Astrocyte of the spinal cord (primary cell): ENCODE data around the gene HLCS.
A peak's percentile ranks its signal among the peaks of the same experiment; 100 is the strongest.

Source experiments
- DNase-seq: peaks from one replicate; pipeline ENCODE4 v3.0.0; 2011; ENCODE audit warnings: low read depth, low spot score
- H3K4me3 ChIP-seq: 2 replicates; pipeline ENCODE4 v1.5.1; 2011; ENCODE audit warnings: low read depth, mild to moderate bottlenecking, low read length, moderate library complexity
- CTCF ChIP-seq: IDR thresholded peaks from 2 replicates; pipeline ENCODE4 v1.5.1; 2012; ENCODE audit warnings: low read depth, mild to moderate bottlenecking, low read length, inconsistent platforms
- in situ Hi-C: cut with HindIII; loops from 2 replicates; pipeline ENCODE4 v1.10.0; 2017; ENCODE audit warnings: low sequenced_read_pairs

HLCS gene

GRCh38 chr21:36968976-36969375, 2.5 kb upstream of the HLCS start:
- no peak overlapping the region for H3K4me3 ChIP-seq

GRCh38 chr21:36968414-36968813, 1.9 kb upstream of the HLCS start:
- TF ChIP-seq CTCF, result no peak
- no peak for DNase-seq
- in situ Hi-C loops, result no loop called here
- no peak overlapping the region for H3K4me3 ChIP-seq

More at GRCh38 chr21:36968976-36969375, 2.5 kb upstream of the HLCS start:
- in situ Hi-C loops, result no loop called here
- DNase-seq, result no peak
- no peak for TF ChIP-seq CTCF

GRCh38 chr21:36966821-36967768, 626 bp upstream of the HLCS start:
- H3K4me3 ChIP-seq, result peak overlapping the region; percentile 63
- no peak for TF ChIP-seq CTCF
- in situ Hi-C loops, result no loop called here
- peak; percentile 43 for DNase-seq

- no peak for DNase-seq
- H3K4me3 ChIP-seq, result peak overlapping the region; percentile 63
- TF ChIP-seq CTCF, result no peak
- in situ Hi-C loops, result no loop called here
Measured at GRCh38 chr21:36965720-36966065, 776 bp downstream of the HLCS start.

GRCh38 chr21:36964827-36965719, 1.4 kb downstream of the HLCS start:
- DNase-seq, result no peak
- peak overlapping the region; percentile 63 for H3K4me3 ChIP-seq
- in situ Hi-C loops, result no loop called here
- TF ChIP-seq CTCF, result no peak

- no peak overlapping the region for H3K4me3 ChIP-seq
- in situ Hi-C loops, result no loop called here
- TF ChIP-seq CTCF, result no peak
- no peak for DNase-seq
Measured at GRCh38 chr21:36964398-36964797, 2.1 kb downstream of the HLCS start.
